NCI-H524 treated with DMSO at 0.1 percent for 48 hours (cell line): ENCODE results near the gene COLEC12.

ENCODE experiments used
- DNase-seq: peaks from one replicate; lab custom pipeline; 2025; lab: John Stamatoyannopoulos, UW

Gene COLEC12

GRCh38 chr18:275486-275885 lies 225.0 kb downstream of the COLEC12 start:
- DNase-seq: no peak

GRCh38 chr18:274313-274712 lies 226.2 kb downstream of the COLEC12 start:
- DNase-seq: no peak

GRCh38 chr18:273525-273924 lies 227.0 kb downstream of the COLEC12 start:
- no peak for DNase-seq

- DNase-seq: no peak
These were observed 227.9 kb downstream of the COLEC12 start for GRCh38 chr18:272650-273049.

GRCh38 chr18:269480-270095 lies 230.9 kb downstream of the COLEC12 start:
- no peak for DNase-seq

- DNase-seq: peak; percentile 54
These were observed 232.6 kb downstream of the COLEC12 start, which contains the start of gene THOC1 for GRCh38 chr18:267688-268552. THOC1 (minus strand) TSS chr18:268047; CDS start chr18:268019, 28 bp downstream.

GRCh38 chr18:267380-267687 lies 233.2 kb downstream of the COLEC12 start:
- no peak for DNase-seq
